NCI-H1694 (cell line): ENCODE measurements around the gene TRPM3.

Experiments used
- DNase-seq: peaks from one replicate; lab custom pipeline; 2025; lab: John Stamatoyannopoulos, UW

The TRPM3 gene

DNA sequence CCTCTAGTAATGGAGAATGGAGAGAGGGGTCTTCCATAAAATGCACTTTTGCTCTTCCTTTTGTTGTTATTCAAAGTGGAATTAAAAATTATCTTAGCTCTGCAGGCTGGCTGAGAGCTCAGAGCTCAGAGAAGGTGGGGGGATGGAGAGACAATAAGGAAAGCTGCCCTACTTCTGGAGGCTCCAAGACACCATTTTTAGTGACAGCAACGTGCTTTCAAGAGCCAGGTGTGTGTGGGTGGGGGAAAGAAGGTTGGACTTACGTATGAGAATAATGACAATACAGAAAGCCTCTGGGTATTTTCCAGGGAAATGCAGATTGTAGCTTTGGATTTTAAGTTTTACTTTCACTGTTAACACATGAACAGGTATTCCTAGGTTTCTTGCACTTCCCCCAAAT lies 173.9 kb downstream of the TRPM3 start:
- no peak for DNase-seq

DNA sequence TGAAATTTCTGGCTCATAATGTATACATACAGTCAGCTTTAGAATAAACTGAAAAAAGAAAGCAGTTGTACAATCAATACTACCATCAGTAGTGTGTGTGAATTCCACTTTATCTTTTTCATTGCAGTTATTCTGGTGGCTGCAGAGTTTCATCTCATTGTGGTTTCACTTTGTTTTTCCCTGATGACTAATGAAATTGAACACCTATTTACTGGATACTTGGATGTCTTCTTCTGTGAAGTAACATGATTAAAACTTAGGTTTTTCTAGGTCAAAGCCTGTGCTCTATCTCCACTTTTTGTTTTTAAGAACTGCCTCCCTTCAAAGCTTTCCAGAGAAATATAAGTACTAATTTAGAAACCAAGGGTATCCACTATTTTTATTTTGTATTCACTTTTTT lies 174.3 kb downstream of the TRPM3 start:
- no peak for DNase-seq

DNA sequence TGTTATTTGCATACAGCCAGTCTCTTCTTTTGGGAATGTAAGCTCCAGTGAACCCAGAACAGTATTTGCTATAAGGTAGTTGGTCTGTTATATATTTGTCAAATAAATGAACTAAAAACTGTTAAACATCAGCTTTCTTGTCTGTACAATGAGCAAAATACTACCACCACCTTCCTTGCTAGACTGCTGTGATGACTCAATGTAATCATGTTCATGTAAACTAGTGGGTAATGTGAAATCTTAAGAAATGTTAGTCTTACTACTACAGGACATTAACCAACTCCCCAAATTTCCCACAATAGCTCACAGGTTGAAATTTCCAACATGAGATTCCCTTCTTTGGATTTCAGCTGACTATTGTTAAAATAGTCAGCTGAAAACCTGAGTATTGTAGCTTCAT lies 176.1 kb downstream of the TRPM3 start:
- no peak for DNase-seq

DNA sequence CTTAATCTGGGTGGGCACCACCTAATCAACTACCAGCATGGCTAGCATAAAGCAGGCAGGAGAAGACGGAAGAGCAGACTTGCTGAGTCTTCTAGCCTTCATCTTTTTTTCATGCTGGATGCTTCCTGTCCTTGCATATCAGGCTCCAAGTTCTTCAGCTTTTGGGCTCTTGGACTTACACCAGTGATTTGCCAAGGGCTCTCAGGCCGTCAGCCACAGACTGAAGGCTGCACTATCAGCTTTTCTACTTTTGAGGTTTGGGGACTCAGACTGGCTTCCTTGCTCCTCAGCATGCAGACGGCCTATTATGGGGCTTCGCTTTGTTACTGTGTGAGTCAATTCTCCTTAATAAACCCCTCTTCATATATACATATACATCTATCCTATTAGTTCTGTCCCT lies 180.2 kb downstream of the TRPM3 start:
- DNase-seq, result no peak

DNA sequence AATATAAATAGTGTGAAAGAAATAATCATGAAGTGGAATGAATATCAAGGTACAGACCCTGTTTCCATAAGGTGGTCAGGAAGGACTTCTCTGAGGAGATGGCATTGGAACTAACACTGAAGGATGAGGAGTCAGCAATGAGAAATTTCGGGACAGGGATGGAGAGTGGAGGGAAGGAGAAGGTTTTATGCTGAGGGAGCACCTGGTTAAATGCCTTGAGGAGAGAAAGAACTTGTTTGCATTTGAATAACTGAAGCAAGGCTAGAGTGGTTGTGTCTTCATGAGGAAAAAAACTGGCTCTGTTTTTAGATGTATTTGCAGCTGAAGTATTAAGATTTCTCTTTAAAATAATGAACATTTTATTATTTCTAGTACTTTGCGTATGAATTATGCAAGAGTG lies 180.8 kb downstream of the TRPM3 start:
- DNase-seq, result no peak

DNA sequence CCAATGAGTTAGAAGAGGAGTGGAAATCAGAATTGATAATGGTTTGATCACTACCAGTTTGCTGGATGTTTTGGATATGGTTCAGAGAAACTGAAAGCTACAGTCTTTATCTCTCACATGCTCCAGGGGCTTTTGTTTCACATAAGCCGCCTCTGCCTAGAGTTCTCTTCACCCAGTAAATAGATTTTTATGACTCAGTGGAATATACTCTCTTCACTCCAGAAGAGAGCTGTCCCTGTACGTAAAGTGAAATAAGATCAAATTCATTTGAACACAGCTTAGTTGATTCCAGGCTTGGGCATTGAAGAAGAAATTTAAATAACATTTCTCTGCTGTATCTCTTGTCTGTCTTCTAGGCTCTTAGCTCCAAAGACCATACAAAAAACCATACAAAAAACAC lies 184.9 kb downstream of the TRPM3 start:
- no peak for DNase-seq

DNA sequence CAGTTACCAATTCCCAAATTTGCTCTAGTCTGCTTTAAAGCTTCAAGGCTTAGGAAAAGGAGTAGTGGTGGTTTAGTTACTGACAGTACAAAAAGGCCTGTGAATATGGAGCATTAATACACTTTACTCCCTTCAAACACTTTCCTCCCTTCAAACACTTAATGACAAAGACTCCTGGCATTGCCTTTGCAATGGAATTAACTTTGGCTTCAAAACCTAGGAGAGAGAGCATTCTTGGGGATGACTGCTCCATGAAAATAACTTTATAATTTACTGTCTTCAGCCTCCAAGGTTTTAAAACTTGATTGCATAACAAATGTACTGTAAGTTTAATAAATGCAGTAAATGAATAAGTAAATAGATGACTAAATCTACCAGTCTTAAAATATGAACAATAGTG lies 185.6 kb downstream of the TRPM3 start:
- no peak for DNase-seq

DNA sequence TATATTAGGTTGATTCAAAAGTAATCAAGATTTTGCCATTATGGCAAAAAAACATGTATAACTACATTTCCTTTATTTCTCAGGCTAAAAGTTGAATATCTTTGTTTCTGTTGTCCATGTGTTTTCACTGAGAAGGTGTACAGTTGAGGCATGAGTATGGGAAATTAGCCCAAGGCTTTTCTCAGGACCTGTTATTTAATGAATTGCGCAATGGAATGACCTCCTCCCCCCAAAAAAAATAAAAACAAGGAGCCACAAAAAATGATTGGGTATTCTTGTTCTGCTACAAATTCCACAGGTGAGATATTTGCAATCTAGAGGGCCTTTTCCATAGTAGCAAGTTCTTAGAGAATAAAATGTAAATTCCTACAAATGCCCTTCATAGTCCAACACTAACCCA lies 186.8 kb downstream of the TRPM3 start:
- no peak for DNase-seq

DNA sequence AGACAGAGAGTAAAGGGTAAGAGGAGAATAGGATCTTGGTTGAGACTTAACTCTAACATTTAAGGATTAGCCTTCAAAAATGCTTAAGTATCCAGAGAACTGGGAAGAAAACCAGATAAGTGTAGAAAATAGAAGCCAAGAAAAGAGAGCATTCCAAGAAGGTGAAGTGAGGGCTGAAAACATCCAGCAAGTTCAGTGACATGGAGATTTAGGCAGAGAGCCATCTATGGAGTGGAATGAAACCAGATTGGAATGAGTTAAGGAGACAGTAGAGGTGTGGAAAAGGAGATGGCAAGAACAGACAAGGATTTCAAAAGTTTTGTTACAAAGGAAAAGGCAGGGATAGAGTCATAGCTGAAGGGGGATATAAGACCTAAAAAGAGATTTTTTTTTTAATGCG lies 188.1 kb downstream of the TRPM3 start:
- DNase-seq, result no peak

DNA sequence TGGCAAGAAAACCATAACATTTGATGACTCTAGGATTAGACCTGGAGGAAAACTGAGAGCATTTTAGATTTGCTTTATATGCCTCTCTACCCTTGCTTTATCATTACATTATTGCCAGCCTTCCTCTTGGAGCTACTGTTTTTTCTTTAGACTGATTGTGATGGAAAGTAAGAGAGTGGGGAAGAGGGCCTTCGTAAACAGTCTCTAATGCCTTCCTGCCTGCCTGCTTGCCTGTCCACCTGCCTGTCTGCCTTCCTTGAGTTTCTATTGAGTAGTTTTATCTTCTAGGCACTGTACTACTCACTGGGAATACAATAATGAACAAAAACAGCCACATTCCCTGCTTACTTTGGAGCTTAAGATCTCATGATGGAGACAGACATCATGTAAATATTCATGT lies 189.3 kb downstream of the TRPM3 start:
- no peak for DNase-seq

DNA sequence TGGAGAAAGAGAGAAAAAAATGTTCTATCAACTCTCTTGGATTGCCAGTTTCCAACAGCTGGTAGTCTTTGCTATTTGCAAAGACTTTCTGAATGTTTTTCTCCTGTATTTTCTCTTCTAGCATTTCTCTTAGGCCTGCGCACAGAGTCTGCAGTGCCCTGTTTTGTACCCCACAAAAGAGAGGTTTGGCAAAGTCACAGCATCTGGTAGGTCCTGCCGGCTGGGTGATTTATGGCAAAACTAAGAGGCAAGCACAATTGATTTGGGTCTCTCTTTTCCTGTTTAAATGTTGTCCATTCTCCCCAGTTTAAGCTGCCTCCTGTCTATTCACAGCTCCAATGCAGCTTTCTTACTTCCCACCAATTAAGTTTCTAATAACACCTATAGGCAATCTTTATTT lies 193.9 kb downstream of the TRPM3 start:
- DNase-seq, result no peak

DNA sequence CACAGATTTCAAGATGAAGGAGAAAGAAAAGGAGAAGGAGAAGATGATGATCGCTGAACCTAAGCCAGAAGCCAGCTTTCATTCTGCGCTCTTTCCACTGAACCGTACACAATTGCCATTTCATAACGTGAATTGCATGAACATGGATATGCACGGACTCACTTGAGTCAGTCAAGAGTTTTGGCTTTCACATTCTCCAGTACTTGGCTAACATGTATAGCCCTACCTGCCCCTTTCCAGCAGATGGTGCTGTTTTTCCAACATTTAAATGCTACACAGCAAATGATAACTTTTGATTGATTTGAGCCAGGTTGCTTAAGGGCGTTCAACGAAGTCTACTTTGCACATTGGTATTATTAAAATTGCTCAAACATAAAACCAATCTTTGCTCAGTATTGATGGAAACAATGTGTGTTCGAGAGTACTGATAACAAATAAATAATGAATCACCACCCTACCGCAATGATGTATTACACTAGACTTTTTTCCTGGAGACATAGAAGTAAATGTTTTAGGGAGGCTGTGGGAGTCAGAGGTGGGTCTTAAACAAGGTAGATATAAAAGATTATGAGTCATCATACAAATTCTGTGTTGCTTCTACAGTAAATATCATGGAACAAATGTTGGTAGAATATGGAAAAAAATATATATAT lies 196.4 kb downstream of the TRPM3 start:
- peak; percentile 3 for DNase-seq

DNA sequence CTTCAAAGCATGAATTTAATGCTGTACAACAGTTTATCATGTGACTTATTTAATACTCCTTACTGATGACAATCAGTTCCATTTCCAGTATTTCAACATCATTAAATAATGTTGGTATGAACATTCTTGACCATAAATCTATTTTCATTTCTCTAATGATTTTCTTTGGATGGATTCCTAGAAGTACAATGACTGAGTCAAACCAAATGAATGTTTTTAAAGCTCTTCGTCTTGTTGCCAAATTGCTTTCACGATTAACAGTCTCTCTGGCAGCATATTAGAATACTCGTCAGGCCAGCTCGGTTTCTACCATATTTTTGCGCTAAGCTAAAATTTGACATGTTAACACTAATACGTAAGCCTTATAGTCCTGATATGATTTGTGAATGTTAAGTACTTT lies 197.0 kb downstream of the TRPM3 start:
- no peak for DNase-seq

DNA sequence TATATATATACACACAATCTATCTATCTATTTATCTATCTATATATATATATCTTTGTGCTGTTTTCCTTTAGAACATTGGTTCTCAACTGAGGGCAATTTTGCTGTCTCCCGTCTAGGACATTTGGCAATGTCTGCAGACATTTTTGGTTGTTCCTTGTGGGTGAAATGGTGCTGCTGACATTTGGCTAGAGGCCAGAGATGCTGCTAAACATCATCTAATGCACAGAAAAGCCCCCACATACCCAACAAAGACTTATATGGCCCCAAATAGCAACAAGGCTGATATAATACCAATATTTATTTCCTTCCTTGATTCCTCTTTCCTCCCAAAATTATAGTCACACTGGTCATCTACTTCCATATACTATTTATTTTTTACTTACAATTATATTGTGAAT lies 197.5 kb downstream of the TRPM3 start:
- DNase-seq, result no peak

DNA sequence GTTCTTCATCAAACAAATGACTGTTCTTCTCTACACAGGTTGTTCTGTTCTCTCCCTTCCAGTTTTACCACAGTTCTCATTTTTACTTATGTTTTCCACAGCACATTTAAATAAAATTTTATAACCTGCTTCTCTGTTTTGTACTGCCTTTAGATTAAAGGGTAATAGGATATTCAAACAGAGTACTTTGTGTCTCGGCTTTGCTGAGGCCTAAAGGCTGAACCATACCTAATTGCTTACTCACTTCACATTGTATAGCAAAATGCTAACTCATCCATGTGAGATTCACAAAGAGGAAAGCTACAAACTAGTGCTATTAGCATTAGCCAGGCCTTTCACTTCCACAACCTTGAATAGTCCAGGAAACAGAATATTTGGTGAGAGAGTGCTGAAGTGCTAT lies 200.3 kb downstream of the TRPM3 start:
- DNase-seq, result no peak

DNA sequence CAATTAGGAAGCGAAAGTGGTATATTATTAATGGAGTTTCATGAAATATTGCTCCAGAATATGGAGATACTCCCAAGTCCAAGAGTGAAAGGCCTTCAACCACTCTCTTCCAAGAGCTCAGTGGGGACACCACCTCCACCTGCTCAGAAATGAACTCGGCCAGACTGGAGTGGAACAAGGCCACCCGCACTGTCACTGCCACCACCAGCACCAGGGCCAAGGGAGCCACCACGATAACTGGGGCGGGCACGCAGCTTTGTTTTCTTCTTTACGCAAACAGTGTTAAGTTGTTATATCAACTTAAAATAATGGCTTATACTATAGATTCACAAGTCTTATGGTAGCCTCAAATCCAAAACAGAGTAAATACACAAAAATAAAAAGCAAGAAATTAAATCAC lies 204.1 kb downstream of the TRPM3 start:
- DNase-seq, result no peak

DNA sequence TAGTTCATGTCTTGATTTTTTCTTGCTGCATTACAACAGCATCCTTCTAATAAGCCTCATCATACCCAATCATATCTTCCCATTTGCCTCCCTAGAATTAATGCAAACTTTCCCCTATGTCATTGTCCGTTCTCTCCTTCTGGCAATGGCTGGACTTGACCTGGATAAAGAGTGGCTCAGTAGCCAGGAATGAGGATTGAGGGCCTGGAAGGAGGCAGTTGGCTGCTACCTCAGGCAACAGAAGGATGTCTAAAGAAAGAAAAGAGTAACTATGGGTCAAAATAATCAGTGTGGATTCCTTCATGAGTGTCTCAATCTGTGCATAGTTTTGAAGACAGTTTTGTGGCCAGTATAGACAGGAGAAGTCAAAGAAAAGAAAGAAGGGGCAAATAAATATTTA lies 209.6 kb downstream of the TRPM3 start:
- DNase-seq, result no peak

DNA sequence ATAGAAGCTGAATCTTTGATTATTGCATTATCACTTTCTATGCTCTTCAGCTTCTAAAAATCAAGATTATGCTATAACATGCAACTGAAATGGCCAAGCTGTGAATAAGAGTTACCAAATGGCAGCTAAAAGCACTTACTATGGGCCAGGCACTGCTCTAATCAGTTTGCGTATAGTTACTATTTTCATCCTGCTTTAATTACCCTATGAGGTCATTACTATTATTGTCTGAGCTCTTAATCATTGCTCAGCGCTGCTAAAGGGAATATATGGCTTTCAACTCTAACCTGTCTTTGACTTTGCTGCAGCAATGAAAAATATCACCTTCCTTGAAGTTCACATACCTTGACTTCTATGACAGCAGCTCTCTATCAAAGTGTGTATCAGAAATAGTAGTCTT lies 210.8 kb downstream of the TRPM3 start:
- DNase-seq, result no peak

DNA sequence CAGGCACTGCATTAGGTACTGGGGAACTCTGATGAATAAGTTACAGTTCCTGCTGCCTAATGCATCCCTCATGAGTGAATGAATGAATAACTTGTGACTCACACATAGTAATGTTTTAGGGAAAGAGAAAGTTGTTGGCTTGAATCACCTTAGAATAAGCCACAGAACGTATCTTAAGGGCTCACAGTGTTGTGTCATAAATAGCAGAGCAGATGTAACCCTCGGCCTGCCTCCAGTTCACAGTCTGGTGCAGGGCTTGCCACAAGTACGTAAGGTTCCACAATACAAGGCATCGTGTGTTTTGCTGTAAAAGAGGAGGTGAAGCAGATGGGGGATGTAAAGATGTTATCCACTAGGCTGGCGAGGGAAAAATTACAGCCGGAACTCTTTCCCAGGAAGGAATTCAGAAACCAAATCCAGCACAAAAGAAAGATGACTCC lies 218.7 kb downstream of the TRPM3 start:
- DNase-seq, result no peak

DNA sequence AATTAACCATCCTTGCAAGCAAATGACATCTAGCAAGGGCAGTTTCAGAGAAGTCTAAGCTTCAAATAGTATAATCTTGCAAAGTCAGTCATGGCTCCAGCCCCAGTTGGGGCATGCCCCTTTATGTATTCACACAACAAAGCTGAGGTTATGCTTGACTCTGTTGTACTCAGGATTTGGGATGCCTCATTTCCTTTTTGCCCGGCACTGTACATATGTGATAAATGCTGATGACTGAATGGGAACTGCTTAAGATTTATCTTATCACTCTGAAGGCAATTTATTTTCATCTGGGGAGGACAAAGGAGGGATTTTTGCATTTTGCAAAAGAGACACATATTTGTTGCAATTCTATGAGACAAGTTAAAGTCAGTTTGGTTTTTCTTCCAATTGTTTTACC lies 219.2 kb downstream of the TRPM3 start:
- DNase-seq, result no peak

DNA sequence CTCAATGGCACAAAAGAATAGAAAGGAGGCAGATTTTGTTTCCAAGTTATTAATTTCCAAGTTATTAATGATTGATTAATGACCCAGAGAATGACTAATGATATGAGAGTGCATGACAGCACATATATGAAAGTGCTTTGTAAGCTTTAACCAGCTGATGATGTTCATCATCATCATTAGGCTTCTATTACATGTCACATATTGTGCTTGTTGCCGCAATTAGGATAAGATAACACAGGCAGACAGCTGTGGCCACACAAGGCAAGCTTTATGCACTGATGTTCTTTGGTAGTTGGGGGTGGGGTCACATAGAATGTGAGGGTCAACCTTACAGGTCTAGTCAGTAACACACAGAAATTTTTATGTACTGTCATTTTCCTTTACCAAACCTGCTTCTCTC lies 219.7 kb downstream of the TRPM3 start:
- no peak for DNase-seq

DNA sequence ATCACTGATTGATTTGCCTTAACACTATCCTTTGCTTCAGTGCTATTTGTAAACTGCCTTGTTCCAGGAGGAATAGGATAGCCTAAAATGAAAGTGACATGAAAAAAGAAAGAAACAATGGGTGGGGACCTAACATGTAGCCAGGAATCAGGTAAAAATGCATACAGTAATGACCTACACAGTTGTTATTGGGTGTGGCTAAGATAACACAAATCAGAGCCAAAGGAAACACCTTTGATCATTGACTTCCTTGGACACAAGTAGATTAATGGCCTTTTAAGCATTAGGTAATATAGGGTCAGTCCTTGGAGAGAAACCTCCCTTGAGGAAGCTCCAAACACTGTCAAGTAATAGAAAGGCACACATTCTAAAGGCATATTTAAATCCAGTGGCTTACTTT lies 220.4 kb downstream of the TRPM3 start:
- no peak for DNase-seq

DNA sequence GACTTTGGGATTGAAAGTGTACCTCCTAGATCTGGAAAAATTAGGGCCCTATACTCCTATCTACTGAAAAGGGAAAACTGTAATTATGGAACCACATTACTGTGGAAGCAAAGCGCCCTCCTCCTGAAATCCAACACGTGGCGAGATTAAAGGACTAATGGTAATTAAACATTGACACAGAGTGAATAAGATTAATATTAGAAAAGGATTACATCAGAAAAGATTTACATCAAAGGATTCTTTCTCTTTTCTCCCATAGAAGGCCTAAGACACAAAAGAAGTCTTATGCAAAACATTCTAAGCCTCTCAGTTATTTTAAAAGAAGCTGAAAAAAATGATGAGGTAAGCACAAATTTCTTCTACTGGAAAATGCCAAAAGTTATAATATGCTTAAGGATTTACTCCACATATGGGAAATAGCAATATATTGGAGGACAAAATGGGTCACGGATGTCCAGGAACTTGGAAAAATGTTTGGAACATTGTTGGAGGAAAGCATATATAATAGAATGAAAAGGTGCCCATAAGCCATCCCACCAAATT lies 227.8 kb downstream of the TRPM3 start:
- no peak for DNase-seq

DNA sequence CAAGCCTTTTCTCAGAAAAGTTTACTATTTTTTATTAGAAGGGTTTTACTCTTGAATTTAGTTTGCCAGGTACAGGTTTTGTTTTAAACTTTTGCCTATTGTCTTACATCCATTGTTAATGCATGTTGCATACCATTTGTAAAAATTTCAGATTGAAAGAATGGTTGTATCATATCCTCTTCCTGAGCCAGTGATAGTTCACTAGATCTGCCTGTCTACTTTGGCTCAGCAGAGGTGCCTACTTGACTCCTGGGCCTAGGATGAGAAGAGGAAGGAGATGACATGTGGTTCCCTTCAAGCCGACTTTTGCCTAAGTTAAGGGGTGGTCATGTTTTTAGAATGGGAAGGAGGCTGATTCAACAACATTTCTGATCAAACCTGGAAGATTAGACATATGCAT lies 232.9 kb downstream of the TRPM3 start:
- no peak for DNase-seq

DNA sequence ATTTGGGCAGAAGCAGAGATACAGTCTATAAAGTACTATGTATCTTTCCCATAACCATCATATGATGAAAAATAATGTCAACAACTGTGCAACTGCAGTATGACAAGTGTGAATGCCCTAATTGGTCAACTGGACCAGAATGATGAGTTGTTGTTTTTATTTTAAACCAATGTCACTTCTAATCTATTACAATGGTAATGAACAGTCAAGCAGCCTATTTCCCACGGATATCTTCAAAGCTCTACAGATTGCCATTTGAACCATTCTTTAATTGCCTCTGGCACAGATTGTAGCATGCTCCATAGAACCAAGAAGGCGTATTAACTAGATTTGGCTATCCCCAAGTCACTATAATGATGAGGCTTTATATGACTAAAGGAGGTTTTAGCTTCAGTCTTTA lies 233.6 kb downstream of the TRPM3 start:
- no peak for DNase-seq
